Activated CD8-positive, alpha-beta memory T cell treated with anti-CD3 and anti-CD28 coated beads for 4 hours (primary cell): Measurements from ENCODE around the gene NOS1AP.

ENCODE experiments used
- DNase-seq, 2 donors: peaks; one replicate each; pipeline ENCODE4 v3.0.0-alpha.2; 2020; ENCODE audit warnings: low read depth in 2 of 2

Gene NOS1AP

DNA sequence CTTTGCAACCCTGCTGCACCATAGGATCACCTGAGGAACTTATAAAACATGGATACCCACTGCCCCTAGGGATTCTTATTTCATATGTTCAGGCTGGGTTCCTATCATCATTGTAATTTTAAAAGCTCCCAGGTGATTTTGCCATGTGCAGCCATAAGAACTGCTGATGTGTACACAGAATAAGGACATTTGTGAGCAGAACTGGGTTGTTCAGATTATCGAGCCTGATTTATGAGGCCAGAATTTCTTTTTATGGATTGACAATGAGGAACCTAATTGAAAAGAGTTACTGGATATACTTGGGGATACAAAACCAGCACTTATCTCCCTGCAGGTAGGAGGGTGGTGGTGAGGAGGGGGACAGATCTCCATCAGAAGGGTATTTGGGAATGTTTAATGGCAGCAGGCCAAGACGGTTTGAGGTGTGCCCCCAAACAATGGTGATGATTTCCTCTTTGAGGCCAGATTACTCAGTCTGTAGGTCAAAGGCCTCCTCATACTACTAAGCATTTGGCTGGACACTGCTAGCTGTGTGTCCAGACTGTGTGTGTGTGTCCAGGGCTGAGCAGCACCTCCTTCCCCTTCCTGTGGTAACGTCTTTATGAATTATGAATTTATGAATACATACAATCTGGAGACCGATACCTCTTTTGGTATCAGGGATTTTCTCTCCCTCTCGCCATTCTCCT is 18.9 kb downstream of the NOS1AP start:
- no peak for DNase-seq

DNA sequence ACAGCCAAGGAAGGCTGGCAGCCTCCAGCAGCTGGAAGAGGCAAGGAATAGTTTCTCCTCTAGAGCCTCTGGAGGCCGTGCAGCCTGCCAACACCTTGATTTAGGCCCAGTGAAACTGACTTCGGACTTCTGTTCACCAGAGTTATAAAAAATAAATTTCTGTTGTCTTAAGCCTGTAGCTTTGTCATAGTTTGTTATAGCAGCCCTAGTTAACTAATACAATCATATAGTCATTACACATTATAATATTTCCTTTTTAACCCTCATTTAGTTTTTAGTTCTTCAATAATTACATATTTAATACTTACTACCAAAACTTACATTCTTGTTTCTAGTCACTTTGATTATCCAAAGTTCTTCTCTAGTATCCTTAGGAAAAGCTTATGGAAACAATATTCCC is 20.3 kb downstream of the NOS1AP start:
- no peak for DNase-seq

DNA sequence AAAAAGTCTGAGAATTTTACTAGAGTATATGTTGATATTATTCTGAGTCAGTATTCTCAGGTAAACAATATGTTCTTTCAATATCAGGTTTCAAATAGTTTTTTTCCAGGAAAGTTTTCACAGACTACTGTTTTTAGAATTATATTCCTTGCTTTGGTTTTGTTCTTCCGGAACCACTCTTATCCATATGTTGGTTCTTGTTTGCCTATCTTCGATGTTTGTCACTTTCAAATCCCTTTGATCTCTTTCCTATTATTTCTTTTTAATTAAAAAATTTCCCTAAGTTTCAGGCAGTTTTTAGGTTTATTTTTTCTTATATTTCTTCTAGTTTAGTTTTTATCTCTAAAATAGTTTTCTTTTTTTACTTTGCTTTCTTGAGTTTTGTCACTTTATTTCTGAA is 20.9 kb downstream of the NOS1AP start:
- DNase-seq, result no peak

DNA sequence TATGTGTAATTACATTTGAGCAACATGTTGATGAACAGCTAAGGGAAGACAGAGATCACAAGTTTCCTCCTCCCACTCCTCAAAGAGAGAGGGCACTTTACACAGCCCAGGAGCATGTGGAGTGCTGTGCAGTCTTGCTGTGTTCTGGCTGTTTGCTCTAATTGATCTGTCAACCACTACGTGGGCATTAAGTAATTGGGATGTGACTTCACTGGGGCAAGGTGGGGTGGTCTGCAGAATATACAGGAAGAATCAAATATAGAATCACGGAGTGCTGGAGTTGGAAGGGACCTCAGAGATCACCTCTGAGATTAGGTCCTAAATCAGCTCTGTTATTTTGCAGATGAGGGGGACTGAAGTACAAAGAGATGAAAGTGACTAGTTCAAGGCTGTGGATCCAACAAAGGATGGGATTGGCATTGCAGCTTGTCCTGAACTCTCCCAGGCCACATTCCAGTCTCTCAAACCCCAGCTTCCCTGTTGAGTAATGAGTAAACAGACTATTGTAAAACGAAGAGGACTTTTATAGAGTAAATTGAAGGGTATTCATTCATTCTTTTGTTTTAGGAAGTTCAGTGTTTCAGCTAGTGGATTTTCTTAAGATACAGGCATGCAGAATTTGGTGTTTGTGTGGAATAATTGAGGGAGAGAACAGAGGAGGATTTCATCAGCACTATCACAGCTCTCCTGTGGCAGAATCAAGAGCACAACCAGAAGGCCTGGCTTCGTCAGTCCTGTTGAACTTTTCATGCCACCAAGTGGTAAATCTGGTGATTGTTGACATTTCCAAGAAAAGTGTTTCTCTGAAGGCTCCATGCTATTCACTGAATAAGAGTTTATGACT is 22.4 kb downstream of the NOS1AP start:
- DNase-seq, result no peak

DNA sequence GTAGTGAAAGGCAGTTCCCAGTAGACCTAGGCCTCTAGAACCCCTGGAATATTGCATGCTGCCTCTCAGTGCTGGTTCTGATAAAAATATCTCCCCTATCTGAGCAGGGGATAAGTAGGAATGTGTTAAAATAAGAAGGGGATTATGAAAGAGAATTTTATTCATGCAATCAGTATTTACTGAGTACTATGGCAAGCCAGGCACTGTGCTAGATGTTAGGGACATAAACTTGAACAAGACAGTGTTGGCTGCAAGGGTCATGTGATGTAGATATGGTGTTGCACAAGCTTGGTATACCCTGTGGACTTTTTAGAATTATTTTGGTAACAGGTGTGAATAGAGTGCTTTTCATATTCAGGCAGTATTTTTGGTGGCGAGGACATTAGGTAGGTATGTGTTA is 23.6 kb downstream of the NOS1AP start:
- no peak for DNase-seq

DNA sequence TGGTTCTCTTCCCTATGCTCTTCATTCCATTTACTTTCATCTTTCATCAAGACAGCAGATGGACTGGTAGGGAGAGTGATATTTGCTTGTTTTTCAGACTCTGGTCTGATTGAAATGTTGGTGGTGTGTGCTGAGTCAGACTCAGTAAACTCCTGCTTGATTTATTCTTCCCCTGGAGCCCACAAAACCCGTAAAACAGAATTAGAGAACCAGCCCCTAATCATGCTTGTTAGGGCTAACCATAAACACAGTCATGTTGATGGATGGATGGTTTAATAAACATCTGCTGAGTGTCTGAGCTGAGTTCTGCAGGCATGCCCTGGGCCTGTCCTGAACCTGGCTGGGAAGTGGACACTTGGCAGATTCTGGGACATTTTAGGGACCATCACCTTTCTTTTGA is 24.8 kb downstream of the NOS1AP start:
- no peak for DNase-seq

DNA sequence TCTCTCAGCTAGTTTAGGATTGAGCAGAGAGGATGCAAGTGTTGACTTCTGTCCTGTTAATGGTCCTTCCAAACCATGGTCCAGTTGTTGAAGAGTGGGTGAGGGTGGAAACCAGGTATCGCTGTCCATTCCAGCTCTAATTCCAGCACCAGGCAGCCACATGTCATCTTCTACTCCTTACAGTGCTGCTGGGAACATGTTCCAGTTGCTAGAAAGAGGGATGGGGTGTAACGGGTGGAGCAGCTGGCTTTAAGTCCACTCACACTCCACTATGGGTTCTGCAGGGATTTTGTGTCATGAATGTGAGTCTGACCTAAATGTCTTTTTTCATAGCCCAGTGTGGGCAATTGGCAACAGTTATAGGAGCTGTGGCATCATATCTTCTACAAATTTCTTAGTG is 25.2 kb downstream of the NOS1AP start:
- DNase-seq, result no peak

DNA sequence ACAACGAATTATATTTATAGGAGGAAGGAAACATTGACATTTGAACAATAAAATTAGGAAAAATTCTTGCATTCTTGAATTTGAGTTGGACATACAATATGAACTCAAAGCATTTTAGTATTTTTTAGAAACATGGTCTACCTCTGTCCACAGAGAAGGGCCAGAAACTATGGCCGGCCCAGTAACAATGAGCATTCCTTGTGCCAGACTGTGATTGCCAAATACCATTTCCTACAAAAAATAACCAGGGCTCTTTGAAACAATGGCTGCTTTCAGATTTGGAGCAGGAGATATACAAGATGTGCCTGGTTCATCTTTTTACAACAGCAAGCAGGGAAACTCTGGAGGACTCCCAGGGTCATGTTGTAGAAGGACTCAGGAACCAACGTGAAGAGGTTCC is 38.4 kb downstream of the NOS1AP start:
- no peak for DNase-seq

DNA sequence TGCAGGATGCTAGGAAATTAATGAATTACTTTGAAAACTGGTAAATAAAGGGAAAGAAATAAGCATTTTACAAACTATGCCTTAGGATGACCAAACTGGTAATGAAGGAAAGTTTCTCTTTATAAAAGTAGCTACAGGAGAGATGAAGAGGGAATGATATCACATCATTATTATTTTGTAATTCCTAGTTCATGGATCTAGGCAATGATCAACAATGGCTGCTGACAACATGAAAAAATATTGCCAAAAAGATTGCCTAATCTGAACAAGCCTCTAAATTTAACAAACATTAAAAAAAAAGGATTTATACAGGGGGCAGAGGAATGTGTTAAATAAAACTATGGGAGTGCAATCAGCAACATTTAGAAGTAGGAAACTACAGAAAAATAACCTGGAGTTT is 38.9 kb downstream of the NOS1AP start:
- DNase-seq, result no peak

DNA sequence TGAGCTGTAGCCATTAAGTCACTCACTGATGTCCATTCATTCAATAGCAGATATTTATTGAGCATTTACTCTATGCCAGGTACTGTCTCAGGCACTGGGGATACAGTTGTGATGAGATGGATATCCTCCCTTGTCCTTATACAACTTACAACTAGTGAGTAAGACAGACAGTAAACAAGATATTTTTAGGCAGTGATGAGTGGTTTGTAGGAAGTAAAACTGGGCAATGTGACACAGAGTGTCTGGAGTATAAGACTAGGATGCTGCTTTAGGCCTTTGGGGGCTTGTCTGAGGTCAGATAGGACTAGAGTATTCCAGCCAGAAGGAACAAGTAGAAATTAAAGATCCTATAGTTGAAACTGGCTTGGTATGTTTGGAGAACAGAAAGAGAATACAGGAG is 41.4 kb downstream of the NOS1AP start:
- no peak for DNase-seq

DNA sequence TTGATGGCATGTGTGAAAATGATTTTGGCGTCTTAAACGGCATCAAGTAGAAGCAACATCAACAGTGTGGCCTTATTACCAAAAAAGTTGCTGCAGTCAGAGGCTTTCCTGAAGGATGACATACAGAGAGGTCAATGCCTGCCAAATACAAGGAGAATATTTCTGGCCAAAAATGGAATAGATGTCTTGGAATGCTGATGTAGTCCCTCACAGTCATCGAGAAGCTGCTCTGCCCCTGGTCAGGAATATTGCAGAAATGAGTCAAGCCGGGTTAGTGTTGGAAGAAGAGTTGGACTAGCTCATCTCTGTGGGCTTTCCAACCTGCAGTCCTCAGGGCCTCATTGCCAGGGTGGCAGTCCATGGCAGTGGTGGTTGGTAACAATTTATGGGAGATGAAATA is 42.1 kb downstream of the NOS1AP start:
- no peak for DNase-seq

DNA sequence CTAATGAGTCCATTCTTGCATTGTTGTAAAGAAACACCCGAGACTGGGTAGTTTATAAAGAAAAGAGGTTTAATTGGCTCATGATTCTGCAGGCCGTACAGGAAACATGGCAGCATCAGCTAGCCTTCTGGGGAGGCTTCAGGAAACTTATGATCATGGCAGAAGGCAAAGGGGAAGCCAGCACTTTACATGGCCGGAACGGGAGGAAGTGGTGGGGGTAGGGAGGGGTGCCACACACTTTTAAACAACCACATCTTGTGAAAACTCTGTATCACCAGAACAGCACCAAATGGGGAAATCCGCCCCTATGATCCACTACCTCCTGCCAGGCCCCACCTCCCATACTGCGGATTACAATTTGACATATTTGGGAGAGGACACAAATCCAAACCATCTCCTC is 43.9 kb downstream of the NOS1AP start:
- no peak for DNase-seq

DNA sequence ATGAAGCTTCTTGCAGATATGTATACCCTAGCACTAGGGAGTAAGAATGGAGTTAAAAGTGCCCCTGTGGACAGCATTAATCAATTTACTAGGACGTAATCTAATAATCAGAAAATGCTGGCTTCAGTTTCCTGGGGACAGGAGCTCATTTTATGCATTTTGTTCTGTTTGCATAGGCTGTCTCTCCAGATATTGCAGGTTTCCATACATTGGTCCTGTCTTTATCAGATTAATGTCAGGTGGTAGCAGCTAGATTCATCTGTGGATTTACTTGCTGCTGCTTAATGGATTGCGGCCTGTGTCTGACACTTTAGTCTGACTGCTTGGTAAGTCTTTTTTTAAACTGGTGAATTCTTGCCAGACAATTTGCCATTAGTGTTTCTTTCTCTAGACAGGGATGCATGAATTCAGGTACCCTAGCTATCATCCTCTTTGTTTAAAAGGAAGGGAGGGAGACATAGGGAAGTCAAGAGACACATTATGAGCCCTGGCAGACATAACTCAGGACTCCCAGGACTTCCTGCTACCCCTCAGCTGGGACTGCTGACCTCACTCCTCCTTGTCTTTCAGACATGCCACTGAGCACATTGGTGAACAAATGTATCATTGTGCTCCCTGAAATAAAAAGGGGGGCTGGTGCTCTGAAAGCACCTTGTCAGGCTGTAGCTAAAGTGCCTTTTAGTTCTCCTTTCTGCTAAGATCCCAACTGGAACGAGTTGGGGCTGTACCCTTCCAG is 47.7 kb downstream of the NOS1AP start:
- DNase-seq, result no peak

DNA sequence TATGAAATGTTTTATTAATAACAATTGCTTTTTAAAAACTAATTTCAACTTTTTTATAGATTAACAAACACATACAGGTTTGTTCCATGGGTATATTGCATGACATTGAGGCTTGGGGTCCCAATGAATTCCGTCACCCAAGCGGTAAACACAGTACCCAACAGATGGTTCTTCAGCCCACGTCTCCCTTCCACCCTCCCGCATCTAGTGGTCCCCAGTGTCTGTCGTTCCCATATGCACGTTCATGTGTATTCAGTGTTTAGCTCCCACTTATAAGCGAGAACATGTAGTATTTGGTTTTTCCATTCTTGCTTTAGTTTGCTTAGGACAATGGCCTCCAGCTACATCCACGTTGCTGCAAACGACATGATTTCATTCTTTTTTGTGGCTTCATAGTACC is 48.6 kb downstream of the NOS1AP start:
- no peak for DNase-seq

DNA sequence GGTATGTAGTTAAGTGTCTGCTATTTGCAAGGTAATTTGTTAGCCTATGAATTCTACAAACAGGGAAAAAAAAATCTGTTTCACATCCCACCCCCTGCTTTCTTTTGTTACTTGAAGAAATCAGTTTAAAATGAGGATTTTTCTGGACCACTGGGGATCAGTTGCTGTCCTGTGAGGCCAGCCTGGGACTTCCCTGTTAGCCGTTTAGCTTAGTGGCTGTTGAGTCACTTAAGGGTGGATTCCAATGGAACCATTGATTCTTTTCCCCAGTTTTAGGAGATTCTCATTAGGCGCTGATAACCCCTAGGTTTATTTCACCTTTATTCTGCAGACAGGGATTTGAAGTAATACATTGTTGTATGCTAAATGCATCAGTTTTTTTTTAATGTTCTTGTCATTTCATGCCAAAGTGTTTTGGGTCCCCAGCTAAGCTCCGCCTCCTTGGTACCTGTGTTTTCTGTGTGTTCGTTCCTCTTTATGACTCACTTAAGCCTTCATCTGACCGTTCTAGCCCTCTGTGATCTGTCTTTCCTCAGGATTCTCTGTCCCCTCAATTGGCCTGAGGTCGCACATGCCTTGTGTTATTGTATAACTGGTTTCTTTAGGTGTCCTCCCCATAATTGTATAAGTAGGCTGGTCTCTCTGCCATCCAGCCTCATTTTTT is 59.3 kb downstream of the NOS1AP start:
- DNase-seq, result no peak

DNA sequence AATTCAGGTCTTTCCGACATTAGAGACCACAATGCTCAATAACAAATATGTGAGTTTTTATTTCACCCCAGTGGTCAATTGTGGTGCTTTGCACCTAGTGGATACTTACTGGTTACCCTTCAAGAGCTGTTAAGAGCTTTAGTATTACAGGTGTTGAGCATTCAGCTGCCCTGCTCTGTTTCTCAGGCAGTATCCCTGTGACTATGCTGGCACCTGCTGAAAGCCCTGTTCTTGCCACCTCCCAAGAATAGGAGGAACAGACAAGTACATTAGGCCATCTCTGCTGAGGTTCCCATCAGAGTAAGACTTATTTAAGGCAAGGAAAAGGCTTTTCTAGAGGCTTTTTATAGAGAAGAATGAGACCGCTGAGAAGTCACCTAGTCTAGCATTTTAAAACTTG is 60.8 kb downstream of the NOS1AP start:
- DNase-seq, result no peak

DNA sequence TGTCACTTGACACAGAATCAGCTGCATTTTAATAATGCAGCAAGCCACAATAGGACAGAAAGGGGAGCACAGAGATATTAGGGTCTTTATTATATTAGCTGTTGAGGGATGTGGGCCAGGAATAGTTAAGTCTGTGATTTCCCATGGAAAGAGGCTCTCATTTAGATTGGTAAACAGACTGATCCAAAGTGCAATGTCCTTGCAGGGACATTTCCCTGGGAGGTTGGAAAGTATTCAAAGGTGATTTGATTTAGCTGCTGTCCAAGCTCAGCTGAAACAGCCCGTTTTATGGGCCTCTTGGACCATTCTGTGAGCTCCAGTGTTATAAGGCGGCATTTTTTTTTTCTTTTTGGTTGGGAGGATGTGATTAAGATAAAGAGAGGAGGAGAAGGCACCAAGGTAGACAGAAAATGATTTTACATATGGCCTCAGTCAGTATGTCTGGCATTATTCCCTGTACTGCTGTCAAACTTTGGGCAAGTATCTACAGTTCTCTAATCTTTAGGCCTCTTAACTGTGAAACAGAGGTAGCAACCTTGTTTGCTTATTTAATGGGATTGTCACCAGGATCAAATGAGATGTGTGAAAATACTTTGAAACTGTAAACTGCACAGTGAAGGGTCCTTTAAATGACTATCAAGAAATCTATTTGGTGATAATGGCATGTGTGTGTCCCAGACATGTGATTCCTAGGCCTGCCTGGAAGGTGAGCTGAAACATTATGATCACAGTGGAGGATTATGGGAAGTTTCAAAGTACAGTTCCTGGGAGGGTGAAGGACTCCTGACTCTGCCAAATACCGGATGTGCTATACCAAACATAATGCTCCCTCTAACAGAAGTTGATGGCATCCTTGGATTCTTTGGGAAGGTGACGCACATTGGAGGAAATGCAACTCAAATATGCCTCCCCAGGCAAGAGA is 62.2 kb downstream of the NOS1AP start:
- DNase-seq, result no peak

DNA sequence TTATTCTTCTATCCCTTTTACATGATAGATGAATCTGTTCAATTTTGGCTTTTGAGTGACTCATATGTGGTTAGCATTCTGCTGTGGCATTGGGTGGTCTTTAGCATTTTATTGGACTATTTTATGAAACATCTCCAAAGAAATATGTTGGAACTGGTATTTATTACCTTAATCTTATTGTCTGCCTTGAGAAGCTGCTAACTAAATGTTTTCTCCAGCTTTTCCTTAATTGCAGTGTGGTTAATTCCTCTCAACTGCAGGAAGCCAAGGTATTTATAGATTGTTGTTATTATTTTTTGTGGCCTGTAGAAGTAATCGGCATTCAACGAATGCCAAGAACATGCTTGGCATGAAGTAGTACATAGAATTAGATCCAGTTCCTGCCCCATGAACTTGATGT is 64.1 kb downstream of the NOS1AP start:
- no peak for DNase-seq

DNA sequence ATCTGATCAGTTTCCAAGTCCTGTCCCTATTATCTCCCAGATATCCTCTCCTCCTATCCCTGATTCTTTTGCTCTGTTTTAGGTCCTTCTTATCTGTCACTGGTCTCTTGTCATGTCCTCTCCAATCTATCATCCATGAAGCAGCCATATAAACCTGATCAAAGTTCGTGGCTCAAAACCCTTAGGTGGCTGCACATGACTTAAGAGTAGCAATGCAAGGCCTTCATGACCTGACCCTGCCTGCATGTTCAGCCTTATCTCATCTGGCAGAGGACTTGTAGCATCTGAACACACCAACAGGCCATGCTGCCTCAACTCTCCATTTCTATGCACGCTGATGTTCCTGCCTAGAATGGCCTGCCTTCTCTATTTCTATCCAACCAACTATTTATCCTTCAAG is 65.2 kb downstream of the NOS1AP start:
- DNase-seq, result no peak

DNA sequence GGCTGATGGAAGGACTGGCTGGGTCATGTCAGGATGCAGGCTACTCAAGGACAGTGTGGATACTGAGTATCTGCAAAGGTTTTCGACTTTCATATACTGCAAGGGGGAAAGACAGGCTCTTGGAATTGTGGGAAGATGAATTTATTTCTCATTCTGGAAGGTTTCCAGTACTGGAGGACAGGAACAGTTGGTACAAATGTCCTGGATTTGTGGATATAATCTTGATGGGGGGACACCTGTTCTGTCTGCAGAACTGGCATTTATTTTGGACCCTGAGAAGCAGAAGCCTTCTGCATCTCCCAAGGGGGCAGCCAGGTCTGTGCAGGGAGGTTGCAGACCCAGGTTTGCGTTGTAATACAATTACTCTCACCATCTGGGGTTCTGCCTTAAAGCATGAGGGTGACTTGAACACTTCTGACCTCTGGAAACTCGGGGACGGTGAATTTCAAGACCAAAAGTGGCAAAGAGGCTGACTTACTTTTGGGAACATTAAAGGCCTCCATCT is 65.8 kb downstream of the NOS1AP start:
- DNase-seq, result no peak

DNA sequence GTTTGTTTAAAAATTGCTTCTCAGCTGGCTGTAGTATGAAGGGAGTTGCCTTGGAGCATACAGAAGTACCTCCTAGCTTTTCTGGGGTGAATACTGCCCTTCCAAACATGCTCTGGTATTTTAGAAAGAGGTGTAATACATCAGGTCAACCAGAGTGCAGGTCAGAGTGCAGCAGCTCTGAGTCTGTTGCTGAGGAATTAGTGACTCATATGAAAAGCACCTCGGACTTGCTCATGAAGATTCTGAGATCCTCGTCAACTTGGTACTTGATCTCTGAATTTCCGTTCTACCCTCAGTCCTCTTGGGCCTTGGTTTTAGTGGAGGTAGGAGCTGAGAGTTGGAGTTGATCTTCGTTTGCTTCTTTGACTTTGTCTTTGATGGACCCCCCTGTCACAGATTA is 67.3 kb downstream of the NOS1AP start:
- DNase-seq, result no peak
